ENCODE results near the gene BTBD9. TPM values are rescaled to one million over a fixed set of nuclear protein-coding genes. Genes with fewer than 3 reads are reported as not detected.

BTBD9 gene
- total RNA-seq, 6 experiments from 2014 or later: 4.5 to 7.5 (median 5.7) TPM

GRCh38 chr6:38220069-38220723 lies 419.5 kb downstream of the BTBD9 start:
- intact Hi-C loops (cut with DNase I): no loop called here
- Histone ChIP-seq H3K27ac (no peak overlapping the region), H3K4me1 (no peaks in the 10 kb centered on the region), H3K27me3 (no peaks in the 10 kb centered on the region), H3K36me3 (no peaks in the 10 kb centered on the region), H3K4me3 (no peak overlapping the region), H3K9me3 (no peaks in the 10 kb centered on the region)
- TF ChIP-seq, protein P1, sequence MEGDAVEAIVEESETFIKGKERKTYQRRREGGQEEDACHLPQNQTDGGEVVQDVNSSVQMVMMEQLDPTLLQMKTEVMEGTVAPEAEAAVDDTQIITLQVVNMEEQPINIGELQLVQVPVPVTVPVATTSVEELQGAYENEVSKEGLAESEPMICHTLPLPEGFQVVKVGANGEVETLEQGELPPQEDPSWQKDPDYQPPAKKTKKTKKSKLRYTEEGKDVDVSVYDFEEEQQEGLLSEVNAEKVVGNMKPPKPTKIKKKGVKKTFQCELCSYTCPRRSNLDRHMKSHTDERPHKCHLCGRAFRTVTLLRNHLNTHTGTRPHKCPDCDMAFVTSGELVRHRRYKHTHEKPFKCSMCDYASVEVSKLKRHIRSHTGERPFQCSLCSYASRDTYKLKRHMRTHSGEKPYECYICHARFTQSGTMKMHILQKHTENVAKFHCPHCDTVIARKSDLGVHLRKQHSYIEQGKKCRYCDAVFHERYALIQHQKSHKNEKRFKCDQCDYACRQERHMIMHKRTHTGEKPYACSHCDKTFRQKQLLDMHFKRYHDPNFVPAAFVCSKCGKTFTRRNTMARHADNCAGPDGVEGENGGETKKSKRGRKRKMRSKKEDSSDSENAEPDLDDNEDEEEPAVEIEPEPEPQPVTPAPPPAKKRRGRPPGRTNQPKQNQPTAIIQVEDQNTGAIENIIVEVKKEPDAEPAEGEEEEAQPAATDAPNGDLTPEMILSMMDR (IDR thresholded peaks at IDR 0.05): no peak
- TF ChIP-seq POLR2A (IDR thresholded peaks at IDR 0.05): no peak
- ATAC-seq (no peak), DNase-seq (no peak)
- WGBS (ENCODE audit: insufficient coverage, low coverage, low lambda C conversion rate, missing lambda C conversion rate): 100% methylated on average over 2 of the region's 4 CpGs

DNA sequence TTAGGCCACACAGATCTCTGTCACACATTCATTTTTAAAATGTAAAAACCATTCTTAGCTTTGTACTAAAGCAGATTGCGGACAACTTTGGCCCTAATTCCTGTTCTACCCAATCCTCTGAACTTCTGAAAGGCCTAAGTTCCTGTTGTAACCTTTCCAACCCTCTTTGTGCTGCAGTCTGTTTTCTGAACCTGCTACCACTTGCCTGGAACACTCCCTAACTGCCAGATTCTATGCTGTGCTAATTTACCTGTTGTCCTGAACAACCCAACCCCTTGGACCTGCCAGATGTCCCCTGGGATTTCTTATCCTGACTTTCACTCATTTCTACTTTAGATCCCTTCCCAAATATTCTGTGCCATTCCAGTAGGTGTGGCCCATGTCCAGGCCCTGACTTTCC lies 421.5 kb downstream of the BTBD9 start:
- Histone ChIP-seq H3K4me3 (no peak overlapping the region), H3K27me3 (no peaks in the 10 kb centered on the region), H3K9me3 (no peaks in the 10 kb centered on the region), H3K36me3 (no peaks in the 10 kb centered on the region), H3K27ac (no peak overlapping the region), H3K4me1 (no peaks in the 10 kb centered on the region)
- DNase-seq (no peak), ATAC-seq (no peak)
- 100% methylated on average over 1 of the region's 1 CpG for WGBS (ENCODE audit: insufficient coverage, low coverage, low lambda C conversion rate, missing lambda C conversion rate)
- TF ChIP-seq POLR2A (IDR thresholded peaks at IDR 0.05): no peak
- TF ChIP-seq, protein P1 (IDR thresholded peaks at IDR 0.05): no peak
- intact Hi-C loops (cut with DNase I): no loop called here

DNA sequence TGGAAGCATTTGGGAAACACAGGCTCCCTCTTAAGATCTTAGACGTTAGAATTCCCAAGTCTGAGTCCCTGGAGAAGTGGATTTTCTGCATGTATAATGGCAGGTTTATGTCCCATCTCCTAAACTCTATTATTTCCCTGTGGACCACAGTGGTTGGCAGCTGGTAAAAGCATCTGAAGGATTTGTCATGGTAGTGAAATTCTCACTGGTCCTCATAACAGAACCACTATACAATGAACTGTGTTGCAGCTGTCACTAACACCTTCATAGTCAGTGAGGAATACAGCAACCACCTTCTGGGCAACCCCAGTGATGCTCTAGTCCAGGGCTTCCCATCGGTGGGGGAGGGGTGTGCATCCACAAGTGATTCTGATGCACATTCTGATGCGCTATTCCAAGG lies 423.3 kb downstream of the BTBD9 start:
- intact Hi-C loops (cut with DNase I): no loop called here
- DNase-seq: no peak
- H3K4me3 ChIP-seq: no peak overlapping the region
- no peaks in the 10 kb centered on the region for H3K4me1 ChIP-seq
- no peaks in the 10 kb centered on the region for H3K9me3 ChIP-seq
- H3K36me3 ChIP-seq: no peaks in the 10 kb centered on the region
- no peaks in the 10 kb centered on the region for H3K27me3 ChIP-seq
- no peak for ATAC-seq
- WGBS (ENCODE audit: insufficient coverage, low coverage, low lambda C conversion rate, missing lambda C conversion rate): 90% methylated on average over 3 of the region's 3 CpGs
- no peak overlapping the region for H3K27ac ChIP-seq
- TF ChIP-seq, protein P1 (IDR thresholded peaks at IDR 0.05): no peak
- TF ChIP-seq POLR2A (IDR thresholded peaks at IDR 0.05): no peak

DNA sequence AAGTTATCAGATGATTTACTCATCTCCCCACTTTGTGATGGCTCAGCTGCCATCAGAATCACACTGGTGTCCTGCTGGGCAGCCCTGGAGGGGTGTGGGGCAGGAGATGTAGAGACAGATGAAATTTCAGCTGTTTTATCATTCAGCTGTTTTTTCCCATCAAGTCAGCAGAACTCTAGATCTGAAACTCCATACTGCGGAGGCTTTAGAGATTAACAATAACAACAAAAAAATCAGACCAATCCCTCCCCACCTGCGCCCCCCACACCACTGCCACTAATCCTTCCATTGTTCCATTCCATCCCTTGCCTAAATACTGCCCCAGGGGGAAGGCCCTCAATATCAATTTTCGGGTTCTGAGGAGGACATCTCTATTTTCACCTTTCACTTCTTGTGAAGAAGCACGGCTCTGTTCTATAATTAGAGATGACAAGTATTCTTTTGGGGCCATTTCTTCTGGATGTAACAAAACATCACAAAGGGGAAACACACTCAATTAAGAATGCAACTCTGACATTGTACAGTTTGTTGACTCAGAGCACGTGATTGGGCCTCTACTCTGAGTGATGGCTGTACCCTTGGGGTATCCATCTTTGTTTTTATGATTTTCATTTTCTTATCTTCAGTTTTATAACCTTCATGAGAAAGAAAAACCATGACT lies 423.9 kb downstream of the BTBD9 start:
- no peaks in the 10 kb centered on the region for H3K9me3 ChIP-seq
- intact Hi-C loops (cut with DNase I): no loop called here
- no peak overlapping the region for H3K27ac ChIP-seq
- no peaks in the 10 kb centered on the region for H3K27me3 ChIP-seq
- DNase-seq (no peak), ATAC-seq (no peak)
- TF ChIP-seq POLR2A (IDR thresholded peaks at IDR 0.05): no peak
- TF ChIP-seq, protein P1 (IDR thresholded peaks at IDR 0.05): no peak
- H3K36me3 ChIP-seq: no peaks in the 10 kb centered on the region
- WGBS (ENCODE audit: insufficient coverage, low coverage, low lambda C conversion rate, missing lambda C conversion rate): 93% methylated on average over 4 of the region's 5 CpGs
- H3K4me1 ChIP-seq: no peaks in the 10 kb centered on the region
- no peak overlapping the region for H3K4me3 ChIP-seq
